ENCODE measurements around the gene TIMM44.

TIMM44 gene

DNA sequence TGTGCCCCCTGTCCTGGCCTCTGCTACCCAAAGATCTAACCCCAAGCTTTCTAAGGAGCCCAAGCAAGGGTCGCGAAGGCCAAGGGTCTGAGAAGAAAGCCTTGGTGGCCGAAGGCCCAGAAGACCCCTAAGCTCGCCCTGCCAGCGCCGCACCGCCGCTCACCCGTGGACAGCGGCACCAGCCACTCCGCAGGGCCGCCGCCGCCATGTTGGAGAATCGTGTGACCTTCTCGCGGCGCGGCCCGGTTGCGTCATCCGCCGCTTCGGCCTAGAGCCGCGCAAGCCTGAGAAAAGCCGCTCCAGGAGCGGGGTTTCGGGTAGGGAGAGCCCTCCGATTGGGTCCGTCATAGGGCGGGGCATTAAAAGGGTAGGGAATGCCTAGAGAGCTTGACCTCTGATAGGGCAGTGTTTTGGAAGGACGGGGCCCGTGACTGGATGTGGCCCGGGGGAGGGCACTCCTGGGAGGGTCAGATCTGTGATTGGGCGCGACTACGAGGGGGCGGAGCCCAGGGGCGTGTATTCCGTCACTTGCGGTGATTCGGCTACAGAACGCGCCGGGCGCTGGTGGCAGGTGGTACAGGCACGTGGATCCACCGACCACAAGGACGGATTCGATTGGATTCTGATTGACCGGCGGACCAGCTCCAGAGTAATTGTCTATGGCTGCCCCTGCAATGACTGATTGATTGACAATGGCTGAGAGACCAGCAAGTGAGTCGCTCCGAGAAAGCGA is at the start of gene TIMM44:
Gene TIMM44 (minus strand): TSS at position 223 of the 733 bp plus-strand sequence. CDS start 15 bp downstream, at position 208.
- in situ Hi-C loops (cut with MboI; ENCODE audit: low sequenced_read_pairs) = no loop called here

- in situ Hi-C loops (cut with MboI; ENCODE audit: low sequenced_read_pairs) = no loop called here
These were observed 49.1 kb upstream of the TIMM44 start for GRCh38 chr19:7992575-7992974.

- in situ Hi-C loops (cut with MboI; ENCODE audit: low sequenced_read_pairs) = no loop called here
These were observed 45.7 kb upstream of the TIMM44 start for GRCh38 chr19:7989071-7989575.

- in situ Hi-C loops (cut with MboI; ENCODE audit: low sequenced_read_pairs) = no loop called here
These were observed 44.8 kb upstream of the TIMM44 start for GRCh38 chr19:7988307-7988706.

GRCh38 chr19:7987114-7987768 is 43.8 kb upstream of the TIMM44 start:
- in situ Hi-C loops (cut with MboI; ENCODE audit: low sequenced_read_pairs) = no loop called here

- in situ Hi-C loops (cut with MboI; ENCODE audit: low sequenced_read_pairs) = no loop called here
These were observed 43.1 kb upstream of the TIMM44 start for GRCh38 chr19:7986321-7987113.

- in situ Hi-C loops (cut with MboI; ENCODE audit: low sequenced_read_pairs) = no loop called here
These were observed 42.0 kb upstream of the TIMM44 start for GRCh38 chr19:7985481-7985911.

DNA sequence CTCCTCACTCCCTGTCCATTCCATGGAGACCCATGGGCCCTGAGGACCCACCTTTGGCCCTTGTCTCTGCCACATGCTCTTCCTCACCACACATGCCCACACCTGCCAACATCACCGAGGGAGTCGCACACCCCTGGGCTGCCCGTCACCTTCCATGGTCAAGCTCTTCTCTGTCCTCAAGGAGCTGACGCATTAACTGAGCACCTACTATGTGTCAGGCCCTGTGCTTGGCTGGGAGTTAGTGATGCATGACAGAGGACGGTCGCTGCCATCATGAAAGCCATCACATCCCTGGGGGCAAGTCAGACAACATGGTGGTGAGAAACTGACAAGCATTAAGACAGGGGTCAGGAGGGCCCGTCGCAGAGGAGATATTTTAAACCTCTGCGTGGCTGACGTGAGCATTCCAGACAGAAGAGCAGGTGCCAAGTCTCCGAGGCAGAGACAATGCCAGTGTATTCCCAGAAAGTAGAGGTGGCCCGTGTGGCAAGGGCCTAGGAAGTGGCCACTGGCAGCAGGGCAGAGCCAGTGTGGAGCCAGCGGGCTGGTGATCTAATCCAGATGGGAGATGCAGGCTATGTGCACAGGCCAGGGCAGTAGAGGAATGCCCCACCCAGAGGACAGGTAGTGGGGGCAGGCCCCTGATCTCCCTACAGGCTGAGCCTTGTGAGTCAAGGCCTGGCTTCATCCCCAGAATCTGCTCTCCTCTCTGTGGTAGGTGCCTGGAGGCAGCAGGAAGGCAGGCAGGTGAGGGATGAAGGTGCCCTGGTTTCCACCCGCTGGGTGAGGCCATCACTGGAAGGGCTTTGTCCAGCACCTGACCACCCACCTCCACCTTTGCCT is 40.8 kb upstream of the TIMM44 start:
- in situ Hi-C loops (cut with MboI; ENCODE audit: low sequenced_read_pairs) = no loop called here

DNA sequence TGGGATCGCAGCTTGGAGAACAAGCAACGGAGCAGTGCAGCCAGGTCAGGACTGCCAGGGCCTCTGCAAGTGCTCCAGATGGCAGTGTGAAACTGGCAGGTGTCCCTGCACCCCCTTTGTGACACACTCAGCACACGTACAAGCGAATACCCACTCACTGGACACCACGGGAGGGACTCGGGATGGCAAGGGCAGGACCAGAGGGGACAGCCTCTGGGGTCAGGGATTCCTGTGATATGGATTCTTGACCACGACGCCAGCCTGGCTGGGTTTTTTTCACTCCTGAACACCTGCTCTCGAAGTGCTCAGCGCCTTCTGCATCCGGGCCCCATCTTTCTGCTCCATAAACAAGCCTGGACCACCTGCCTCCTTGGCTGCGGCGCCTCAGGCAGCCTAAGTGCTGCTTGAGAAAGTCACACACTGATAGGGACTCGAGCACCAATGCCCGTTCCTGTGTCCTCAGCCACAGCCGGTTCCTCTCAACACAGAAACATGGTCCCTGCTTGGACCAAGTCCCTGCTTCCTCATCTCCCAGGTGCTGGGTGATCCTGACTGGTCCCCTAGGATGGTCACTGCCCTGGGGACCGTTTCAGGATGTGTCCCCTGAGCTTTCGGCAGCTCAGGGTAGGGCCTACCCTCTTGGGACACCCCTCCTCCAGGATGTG is 40.0 kb upstream of the TIMM44 start:
- in situ Hi-C loops (cut with MboI; ENCODE audit: low sequenced_read_pairs) = no loop called here

GRCh38 chr19:7982651-7983099 is 39.2 kb upstream of the TIMM44 start:
- in situ Hi-C loops (cut with MboI; ENCODE audit: low sequenced_read_pairs) = no loop called here

DNA sequence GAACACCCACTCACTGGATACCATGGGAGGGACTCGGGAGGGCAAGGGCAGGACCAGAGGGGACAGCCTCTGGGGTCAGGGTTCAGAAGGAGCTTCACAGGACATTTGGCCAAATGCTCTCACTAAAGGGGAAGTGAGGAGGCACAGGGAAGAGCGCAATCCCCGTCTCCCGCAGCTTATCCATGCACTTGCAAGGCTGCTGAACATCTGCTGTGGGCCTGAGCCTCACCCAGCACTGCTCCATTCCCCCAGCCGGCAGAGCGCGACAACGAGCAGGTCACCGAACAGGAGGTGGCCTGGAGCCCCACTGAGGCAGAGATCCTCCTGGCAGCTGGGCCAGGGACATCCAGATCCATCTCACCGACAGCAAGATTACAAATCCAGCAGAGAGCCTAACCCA is 38.6 kb upstream of the TIMM44 start:
- in situ Hi-C loops (cut with MboI; ENCODE audit: low sequenced_read_pairs) = no loop called here

GRCh38 chr19:7981661-7982060 is 38.2 kb upstream of the TIMM44 start:
- in situ Hi-C loops (cut with MboI; ENCODE audit: low sequenced_read_pairs) = no loop called here

- in situ Hi-C loops (cut with MboI; ENCODE audit: low sequenced_read_pairs) = no loop called here
These were observed 37.7 kb upstream of the TIMM44 start for GRCh38 chr19:7981199-7981598.

GRCh38 chr19:7980635-7981121 is 37.2 kb upstream of the TIMM44 start:
- in situ Hi-C loops (cut with MboI; ENCODE audit: low sequenced_read_pairs) = no loop called here

DNA sequence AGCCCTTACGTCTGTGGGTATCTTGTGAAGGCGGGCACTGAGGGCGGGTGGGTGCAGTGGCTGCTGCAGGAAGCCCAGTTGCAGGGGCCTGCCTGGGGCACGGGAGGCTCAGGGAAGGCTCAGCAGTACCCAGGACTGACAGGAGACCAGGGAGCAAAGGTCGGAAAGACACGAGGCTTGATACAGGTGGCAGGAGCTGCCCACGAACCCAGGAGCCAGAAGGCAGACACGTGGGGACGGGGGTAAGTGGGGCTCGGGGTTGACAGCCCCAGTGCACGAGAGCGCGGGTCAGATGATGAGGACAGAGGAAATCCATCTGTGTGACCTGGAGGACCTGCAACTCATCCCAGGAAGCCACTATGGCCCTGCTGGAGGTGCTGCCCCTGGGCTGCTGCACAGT is 36.7 kb upstream of the TIMM44 start:
- in situ Hi-C loops (cut with MboI; ENCODE audit: low sequenced_read_pairs) = no loop called here

DNA sequence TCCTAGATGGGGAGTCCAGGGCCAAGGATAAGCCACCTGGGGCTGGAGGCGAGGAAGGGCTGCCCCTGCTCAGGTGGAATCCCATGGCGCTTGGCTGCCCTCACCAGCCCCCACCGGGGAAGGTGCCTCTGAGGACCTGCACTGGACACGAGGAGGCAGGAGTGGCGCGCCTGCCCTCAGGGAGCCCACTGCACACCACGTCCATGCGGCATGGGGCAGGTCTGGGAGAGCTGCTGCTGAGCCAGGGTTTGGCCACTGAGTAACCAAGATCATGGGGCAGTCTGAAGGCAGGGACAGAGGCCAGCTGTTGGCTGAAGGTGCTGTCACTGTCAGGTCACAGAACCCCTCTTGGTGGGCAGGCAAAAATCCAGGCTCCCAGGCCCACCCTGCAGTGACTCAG is 36.1 kb upstream of the TIMM44 start:
- in situ Hi-C loops (cut with MboI; ENCODE audit: low sequenced_read_pairs) = no loop called here

- in situ Hi-C loops (cut with MboI; ENCODE audit: low sequenced_read_pairs) = no loop called here
These were observed 35.5 kb upstream of the TIMM44 start for GRCh38 chr19:7979011-7979410.

GRCh38 chr19:7978179-7978825 is 34.8 kb upstream of the TIMM44 start:
- in situ Hi-C loops (cut with MboI; ENCODE audit: low sequenced_read_pairs) = no loop called here

DNA sequence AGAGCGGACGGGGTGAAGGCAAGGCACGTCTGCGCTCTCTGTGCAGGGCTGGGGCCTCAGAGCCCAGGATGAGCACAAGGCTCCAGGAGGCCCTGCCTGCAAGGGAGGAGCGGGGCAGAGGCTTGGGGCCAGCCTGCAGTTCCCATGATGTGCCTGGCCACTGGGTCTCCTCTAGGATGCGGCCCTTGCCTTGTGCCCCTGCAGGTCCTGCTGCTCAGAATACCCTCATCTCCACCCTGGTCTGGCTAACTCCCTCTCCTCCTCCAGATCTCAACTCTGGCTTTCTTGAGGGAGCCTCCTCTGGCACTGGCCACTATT is 34.2 kb upstream of the TIMM44 start:
- in situ Hi-C loops (cut with MboI; ENCODE audit: low sequenced_read_pairs) = no loop called here

Measured in HL-60/S4 treated with retinoic acid at 250 ng/mL for 4 days and 3 days (cell line).